Measurements from ENCODE around the gene CEP152. TPM values are rescaled to one million over a fixed set of nuclear protein-coding genes. Genes with fewer than 3 reads are reported as not detected.

The CEP152 gene
- total RNA-seq, 4 donors from 2014 or later, result 3.1 to 8.3 (median 4.3) TPM

GRCh38 chr15:48781017-48781416 is 29.9 kb downstream of the CEP152 start:
- Histone ChIP-seq H3K27ac (no peak overlapping the region), H3K4me1 (peaks cover 0 to 9% (median 0%) of the 10 kb centered on the region in 3 donors), H3K4me3 (no peak overlapping the region), H3K9me3 (no peaks in the 10 kb centered on the region), H3K36me3 (peaks cover 0 to 26% (median 0%) of the 10 kb centered on the region in 3 donors), H3K27me3 (no peaks in the 10 kb centered on the region)
- WGBS, 2 donors, result 56 to 63% methylated on average over 2 of the region's 2 CpGs
- intact Hi-C loops (cut with DNase I), result no loop called here
- DNase-seq, result no peak
- no peak for TF ChIP-seq CTCF (IDR thresholded peaks at IDR 0.05)
- TF ChIP-seq POLR2A (IDR thresholded peaks at IDR 0.05), result no peak

GRCh38 chr15:48778331-48778730 is 32.5 kb downstream of the CEP152 start:
- 81 to 88% methylated on average over 7 to 9 of the region's 10 CpGs for WGBS, 2 donors
- intact Hi-C loops (cut with DNase I), result no loop called here
- Histone ChIP-seq H3K9me3 (no peaks in the 10 kb centered on the region), H3K27me3 (no peaks in the 10 kb centered on the region), H3K27ac (no peak overlapping the region), H3K36me3 (peaks cover 0 to 20% (median 0%) of the 10 kb centered on the region in 3 donors), H3K4me3 (no peak overlapping the region), H3K4me1 (peaks cover 0 to 9% (median 0%) of the 10 kb centered on the region in 3 donors)
- no peak for TF ChIP-seq CTCF (IDR thresholded peaks at IDR 0.05)
- no peak for TF ChIP-seq POLR2A (IDR thresholded peaks at IDR 0.05)
- DNase-seq, result no peak

- Histone ChIP-seq H3K4me1 (peaks cover 0 to 9% (median 0%) of the 10 kb centered on the region in 3 donors), H3K9me3 (no peaks in the 10 kb centered on the region), H3K27ac (no peak overlapping the region), H3K36me3 (peaks cover 0 to 15% (median 0%) of the 10 kb centered on the region in 3 donors), H3K27me3 (no peaks in the 10 kb centered on the region), H3K4me3 (no peak overlapping the region)
- 80 to 82% methylated on average over 1 of the region's 1 CpG for WGBS, 2 donors
- TF ChIP-seq CTCF (IDR thresholded peaks at IDR 0.05), result no peak
- no peak for TF ChIP-seq POLR2A (IDR thresholded peaks at IDR 0.05)
- no peak for DNase-seq
- intact Hi-C loops (cut with DNase I), result no loop called here
Measured at GRCh38 chr15:48777645-48778330, 33.1 kb downstream of the CEP152 start.

- peaks cover 0 to 2% (median 0%) of the 10 kb centered on the region in 3 donors for H3K4me1 ChIP-seq
- H3K27ac ChIP-seq, result no peak overlapping the region
- peaks cover 0 to under 1% (median 0%) of the 10 kb centered on the region in 3 donors for H3K36me3 ChIP-seq
- WGBS, 2 donors, result 86 to 92% methylated on average over 2 of the region's 2 CpGs
- no peak overlapping the region for H3K4me3 ChIP-seq
- DNase-seq, result no peak
- intact Hi-C loops (cut with DNase I), result no loop called here
- H3K9me3 ChIP-seq, result no peaks in the 10 kb centered on the region
- no peaks in the 10 kb centered on the region for H3K27me3 ChIP-seq
- no peak for TF ChIP-seq CTCF (IDR thresholded peaks at IDR 0.05)
- TF ChIP-seq POLR2A (IDR thresholded peaks at IDR 0.05), result no peak
Measured at GRCh38 chr15:48775546-48775945, 35.3 kb downstream of the CEP152 start.

- intact Hi-C loops (cut with DNase I), result no loop called here
- no peak for DNase-seq
- 93 to 100% methylated on average over 1 of the region's 1 CpG for WGBS, 2 donors
- no peaks in the 10 kb centered on the region for H3K9me3 ChIP-seq
- H3K4me1 ChIP-seq, result no peaks in the 10 kb centered on the region
- TF ChIP-seq CTCF (IDR thresholded peaks at IDR 0.05), result no peak
- no peak for TF ChIP-seq POLR2A (IDR thresholded peaks at IDR 0.05)
- no peaks in the 10 kb centered on the region for H3K27me3 ChIP-seq
- H3K27ac ChIP-seq, result no peak overlapping the region
- H3K36me3 ChIP-seq, result peaks cover 0 to 7% (median 0%) of the 10 kb centered on the region in 3 donors
- no peak overlapping the region for H3K4me3 ChIP-seq
Measured at GRCh38 chr15:48774484-48774883, 36.4 kb downstream of the CEP152 start.
